Right forelimb (tissue), 1 donor: ENCODE measurements around the gene SH2D7.
A peak's percentile ranks its signal among the peaks of the same experiment; 100 is the strongest.

Source experiments
- DNase-seq: peaks from one replicate; pipeline ENCODE4 v3.0.0-alpha.2; 2018

The SH2D7 gene

DNA sequence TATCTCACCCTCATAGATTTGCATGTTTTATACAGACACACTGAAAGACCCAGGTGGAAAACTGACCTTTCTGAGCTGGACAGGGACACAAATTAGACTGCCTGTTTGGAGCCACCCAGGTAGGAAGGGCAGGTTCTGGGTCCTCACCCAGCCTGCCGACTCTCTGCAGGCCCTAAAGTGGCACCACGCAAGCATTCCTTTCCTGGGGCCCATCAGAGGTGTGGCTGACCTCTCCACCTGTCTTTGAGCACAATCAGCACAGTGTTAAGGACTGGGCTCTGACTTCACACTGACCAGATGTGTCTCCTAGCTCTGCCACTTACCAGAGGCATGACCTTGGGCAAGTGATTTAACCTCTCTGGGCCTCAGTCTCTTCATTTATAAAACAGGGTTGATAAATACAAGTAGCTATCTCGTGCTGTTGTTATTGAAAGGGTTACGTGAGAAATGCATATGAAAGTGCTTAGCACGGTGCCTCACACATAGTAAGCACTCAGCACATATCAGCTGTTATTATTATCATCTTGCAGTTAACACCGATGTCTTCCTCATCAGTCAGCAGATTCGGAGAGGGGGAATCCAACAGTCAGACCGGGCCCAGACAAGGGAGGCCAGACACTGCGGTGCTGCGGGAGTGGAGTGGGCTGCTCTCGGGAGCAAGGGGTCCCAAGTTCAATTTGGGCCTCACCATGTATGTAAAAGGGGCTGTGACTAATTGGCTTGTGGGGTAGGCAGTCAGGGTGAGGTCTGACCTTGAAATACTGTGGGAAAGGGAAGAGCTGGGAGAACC lies 12.9 kb upstream of the SH2D7 start:
- DNase-seq: no peak

GRCh38 chr15:78080088-78080460 lies 12.3 kb upstream of the SH2D7 start:
- DNase-seq: no peak

- no peak for DNase-seq
Observed at GRCh38 chr15:78082106-78082742, 10.1 kb upstream of the SH2D7 start.

- DNase-seq: no peak
Observed at GRCh38 chr15:78082743-78083110, 9.6 kb upstream of the SH2D7 start.

- no peak for DNase-seq
Observed at GRCh38 chr15:78083186-78083585, 9.2 kb upstream of the SH2D7 start.

DNA sequence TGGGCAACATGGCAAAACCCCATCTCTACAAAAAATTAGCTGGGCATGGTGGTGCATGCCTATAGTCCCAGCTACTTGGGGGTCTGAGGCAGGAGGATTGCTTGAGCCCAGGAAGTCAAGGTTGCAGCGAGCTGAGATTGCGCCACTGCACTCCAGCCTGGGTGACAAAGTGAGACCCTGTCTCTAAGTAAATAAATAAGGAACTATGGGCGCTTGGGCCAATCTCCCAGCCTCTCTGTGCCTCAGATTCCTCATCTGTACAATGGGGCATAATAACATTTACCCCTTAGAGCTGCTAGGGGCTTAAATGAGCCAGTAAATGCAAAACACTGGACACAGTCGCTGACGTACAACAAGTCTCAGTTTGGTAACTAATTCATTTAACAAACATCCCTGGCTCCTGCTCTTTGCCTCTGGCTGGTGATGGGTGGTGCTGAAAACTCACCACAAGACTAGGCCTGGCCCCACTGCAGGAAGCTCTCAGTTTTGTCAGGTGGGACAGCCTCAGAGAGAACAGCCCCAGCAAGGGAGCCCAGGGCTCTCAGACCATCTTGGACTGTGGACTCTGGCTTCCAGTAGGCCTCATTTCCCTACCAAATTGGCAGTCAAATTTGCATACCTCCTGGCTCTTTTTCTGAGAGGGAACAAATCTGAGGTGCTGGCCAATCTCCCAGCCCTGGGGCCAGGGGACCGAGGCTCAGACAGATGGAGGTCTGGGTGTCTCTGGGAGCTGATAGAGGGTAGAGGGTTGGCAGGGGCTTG lies 8.5 kb upstream of the SH2D7 start:
- DNase-seq: no peak

DNA sequence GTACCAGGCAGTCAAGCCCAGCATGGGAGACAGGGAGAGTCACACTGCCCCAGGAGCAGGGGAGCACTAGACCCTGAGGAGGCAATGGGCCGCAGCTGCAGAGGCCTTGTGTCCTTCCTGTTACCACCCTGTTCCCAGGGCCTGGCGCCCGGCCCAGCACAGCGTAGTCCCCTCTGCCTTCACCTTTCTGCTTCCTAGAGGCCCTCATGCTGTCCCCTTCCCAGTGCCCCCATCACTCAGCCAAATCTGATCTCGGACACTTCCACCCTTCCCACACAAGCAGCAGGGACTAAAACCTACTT lies 8.0 kb upstream of the SH2D7 start:
- no peak for DNase-seq

DNA sequence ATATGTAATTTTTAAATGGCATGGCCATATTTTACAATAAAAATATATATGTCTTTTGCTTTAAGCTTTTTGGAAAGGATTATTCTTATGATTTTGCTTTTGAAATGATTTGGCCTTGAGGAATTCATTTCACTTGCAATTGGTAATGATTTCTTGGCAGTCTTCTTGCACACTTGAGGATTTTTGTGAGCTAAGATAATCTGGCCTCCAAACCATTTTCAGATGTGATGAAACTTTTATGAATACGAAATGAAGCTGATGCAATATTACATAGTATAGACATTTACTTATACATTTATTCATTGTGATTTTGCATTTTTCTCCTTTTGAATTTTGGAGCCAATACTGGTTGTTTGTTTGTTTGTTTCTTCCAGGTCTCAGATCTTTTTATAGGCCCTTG lies 6.4 kb upstream of the SH2D7 start:
- no peak for DNase-seq

- DNase-seq: no peak
Observed at GRCh38 chr15:78087951-78088772, 4.2 kb upstream of the SH2D7 start.

GRCh38 chr15:78088773-78089080 lies 3.6 kb upstream of the SH2D7 start:
- DNase-seq: no peak

DNA sequence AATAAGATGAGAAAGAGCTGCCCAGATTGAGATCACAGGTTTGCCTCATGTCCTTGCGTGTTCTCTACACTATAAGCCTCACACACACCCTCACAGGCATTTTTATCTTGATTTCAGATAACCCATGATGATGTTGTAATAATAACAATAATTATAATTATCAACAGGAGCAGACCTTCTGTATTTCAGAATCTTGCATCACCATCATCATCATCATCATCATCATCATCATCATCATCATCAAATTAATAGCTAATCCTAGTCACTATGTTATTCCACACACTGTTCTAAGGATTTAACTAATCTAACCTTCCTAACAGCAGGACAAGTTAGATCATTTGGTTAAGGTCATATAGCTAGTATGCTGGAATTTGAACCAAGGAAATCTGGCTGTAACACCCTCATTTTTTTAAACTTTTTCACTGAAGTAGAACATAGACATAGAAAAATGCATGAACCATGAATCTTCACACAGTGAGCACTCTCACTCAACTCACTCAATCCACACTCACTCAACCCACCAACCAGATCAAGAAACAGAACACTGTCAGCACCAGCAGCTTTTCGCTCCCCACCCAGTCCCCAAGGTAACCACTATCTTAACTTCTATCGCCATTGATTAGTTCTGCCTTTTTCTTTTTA lies 1.8 kb upstream of the SH2D7 start:
- DNase-seq: no peak

GRCh38 chr15:78093242-78094020 lies 1.1 kb downstream of the SH2D7 start:
- DNase-seq: no peak

DNA sequence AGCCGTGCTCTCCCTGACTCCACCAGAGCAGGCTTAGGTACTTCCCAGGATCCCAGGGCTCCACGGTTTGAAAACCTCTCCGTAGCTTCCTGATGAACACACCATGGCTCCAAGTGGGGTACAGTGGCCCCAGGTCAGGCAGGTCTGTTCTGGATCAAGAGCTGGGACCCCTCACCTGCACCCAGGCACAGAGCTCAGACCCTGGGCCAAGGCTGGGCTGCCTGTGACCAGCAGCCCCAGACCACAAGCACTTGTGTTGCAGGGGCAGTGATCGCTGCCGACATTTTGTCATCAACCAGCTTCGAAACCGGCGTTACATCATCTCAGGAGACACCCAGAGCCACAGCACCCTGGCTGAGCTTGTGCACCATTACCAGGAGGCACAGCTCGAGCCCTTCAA lies 5.3 kb downstream of the SH2D7 start:
- no peak for DNase-seq

- no peak for DNase-seq
Observed at GRCh38 chr15:78098131-78098755, 5.9 kb downstream of the SH2D7 start.

DNA sequence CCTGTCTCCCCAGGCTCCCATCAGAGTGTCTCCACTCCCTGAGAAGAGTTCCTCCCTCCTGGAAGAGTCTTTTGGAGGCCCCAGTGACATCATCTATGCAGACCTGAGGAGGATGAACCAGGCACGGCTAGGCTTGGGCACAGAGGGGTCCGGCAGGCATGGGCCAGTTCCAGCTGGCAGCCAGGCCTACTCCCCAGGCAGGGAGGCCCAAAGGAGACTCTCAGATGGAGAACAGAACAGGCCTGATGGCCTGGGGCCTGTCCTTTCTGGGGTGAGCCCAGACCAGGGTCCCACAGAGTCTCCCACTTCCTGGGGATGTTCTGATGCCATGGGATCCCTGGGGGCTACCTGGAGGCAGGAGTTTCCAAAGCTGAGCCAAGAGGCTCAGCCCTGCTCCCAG lies 8.5 kb downstream of the SH2D7 start:
- no peak for DNase-seq

DNA sequence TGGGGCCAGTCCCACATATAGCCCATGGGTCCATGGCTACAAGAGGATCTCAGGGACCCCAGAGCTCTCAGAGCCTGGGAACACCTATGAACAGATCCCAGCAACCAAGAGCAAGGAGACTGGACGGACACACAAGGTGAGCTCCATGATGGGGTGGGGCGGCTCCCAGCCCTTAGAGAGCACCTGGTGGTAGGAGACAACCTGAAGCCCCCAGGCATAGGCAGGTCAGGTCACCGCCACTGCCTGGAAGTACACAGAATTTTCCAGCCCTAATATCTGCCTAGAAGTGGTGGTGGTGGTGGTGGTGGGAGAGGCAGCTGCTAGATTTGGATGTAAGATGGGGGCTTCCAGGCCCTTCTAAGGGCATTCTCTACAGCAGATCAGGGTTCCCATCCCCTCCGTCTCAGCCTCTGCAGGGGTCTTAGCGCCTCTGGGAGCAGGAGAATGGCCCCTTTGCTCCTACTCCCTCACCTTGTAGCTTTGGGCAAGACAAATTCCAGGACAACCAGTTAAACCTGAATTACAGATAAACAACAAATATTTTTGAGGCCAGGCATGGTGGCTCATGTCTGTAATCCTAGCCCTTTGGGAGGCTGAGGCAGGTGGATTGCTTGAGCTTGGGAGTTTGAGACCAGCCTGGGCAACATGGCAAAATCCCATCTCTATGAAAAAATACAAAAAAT lies 9.2 kb downstream of the SH2D7 start:
- no peak for DNase-seq

GRCh38 chr15:78102211-78102610 lies 9.8 kb downstream of the SH2D7 start:
- peak; percentile 10 for DNase-seq

DNA sequence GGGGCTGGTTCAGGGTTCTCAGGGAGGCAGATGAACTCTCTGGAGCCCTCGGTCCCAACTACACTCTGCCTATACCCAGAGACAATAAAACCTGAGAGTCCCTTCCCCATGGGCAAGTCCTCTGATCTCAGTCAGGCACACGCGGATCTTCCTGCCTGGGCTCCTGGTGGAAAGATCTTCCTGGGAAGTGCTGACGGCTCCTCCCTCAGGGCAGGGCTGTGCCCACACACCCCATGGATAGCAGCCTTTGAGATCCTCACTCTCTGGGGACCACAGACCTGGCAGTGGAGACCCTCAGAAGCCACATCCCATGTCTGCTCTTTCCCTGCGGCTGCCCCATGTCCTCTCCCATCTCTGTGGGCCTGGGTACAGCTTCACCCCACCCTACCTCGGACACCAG lies 10.4 kb downstream of the SH2D7 start:
- DNase-seq: peak; percentile 35

DNA sequence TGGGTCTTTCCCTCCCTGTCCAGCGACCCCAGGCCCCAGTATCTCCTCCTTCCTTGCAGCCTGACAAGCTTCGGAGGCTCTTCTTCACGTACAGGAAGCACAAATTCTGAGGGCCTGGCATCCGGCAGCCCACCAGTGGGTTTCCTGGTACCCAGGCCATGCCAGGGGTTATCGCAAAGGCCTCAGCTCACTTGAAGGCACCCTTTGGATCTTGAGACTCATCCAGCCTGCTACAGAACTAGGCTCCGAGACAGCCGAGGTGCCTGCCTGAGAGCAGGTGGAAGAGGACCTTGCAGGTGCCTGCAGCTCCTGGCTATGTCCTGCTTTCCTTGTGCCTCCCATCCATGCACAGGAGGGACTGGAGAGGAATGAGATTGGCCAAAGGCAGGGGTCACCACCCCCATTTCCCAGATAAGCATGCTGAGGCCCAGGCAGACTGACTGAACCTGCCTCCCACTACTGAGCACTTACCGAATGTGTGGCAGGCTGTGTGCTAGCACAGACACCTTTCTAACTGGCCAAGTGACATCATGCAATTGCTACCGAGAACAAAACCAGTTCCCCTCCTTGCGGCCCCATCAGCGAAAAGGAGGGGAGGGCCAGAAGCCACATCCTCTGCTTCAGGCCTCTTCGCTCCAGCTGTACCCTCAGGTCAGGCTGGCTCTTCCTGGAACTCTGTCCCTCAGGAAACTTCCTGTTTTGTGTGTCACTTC lies 11.2 kb downstream of the SH2D7 start:
- DNase-seq: no peak

DNA sequence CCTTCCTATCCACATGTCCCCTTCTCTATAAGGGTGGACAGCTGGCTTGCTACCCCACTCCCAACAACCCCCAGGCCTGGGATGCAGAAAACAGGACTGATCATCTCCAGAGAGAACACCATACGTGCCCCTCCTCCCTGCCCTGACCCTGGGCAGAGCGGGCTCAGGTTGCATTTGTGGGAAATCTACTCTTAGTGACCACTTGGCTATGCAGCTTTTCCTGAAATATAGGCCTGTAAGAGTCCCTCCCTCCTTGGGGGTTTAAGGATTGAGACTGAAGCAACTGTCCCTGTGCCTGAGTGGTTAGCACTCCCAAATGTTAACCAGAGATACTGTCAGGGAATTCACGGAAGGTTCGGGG lies 11.7 kb downstream of the SH2D7 start:
- peak; percentile 42 for DNase-seq
